ENCODE results near the gene PIGL. TPM values are rescaled to one million over a fixed set of nuclear protein-coding genes. Genes with fewer than 3 reads are reported as not detected.
"Not testable (repeated sequence)": the region's sequence is repeated elsewhere in the genome, so short reads cannot be mapped to it uniquely, and the experiment has no call there.

PIGL gene
- total RNA-seq, 1 donor from 2014 or later = 65.8 TPM

- Histone ChIP-seq H3K36me3 (no peaks in the 10 kb centered on the region), H3K27ac (no peak overlapping the region), H3K4me1 (peaks cover 50% of the 10 kb centered on the region), H3K4me3 (no peak overlapping the region), H3K27me3 (no peaks in the 10 kb centered on the region), H3K9me3 (no peaks in the 10 kb centered on the region)
- no peak for DNase-seq (ENCODE audit: extremely low spot score in 2 of 2)
- intact Hi-C loops (cut with DNase I) = no loop called here
- no peak for TF ChIP-seq CTCF (IDR thresholded peaks at IDR 0.05)
- no peak for TF ChIP-seq POLR2A (IDR thresholded peaks at IDR 0.05)
- no peak for TF ChIP-seq POLR2AphosphoS5 (IDR thresholded peaks at IDR 0.05; ENCODE audit: insufficient read depth in 1 of 2, low read depth in 1 of 2)
Observed at GRCh38 chr17:16199093-16199492, 17.9 kb upstream of the PIGL start.

GRCh38 chr17:16201693-16202131 lies 15.3 kb upstream of the PIGL start:
- H3K27me3 ChIP-seq; H3K36me3 ChIP-seq; H3K9me3 ChIP-seq; H3K27ac ChIP-seq; intact Hi-C loops (cut with DNase I); DNase-seq (ENCODE audit: extremely low spot score in 2 of 2); H3K4me3 ChIP-seq: not testable (repeated sequence)
- peaks cover 65% of the 10 kb centered on the region for H3K4me1 ChIP-seq

GRCh38 chr17:16202554-16203500 lies 14.2 kb upstream of the PIGL start:
- peaks cover 66% of the 10 kb centered on the region for H3K4me1 ChIP-seq
- H3K9me3 ChIP-seq; H3K27me3 ChIP-seq; H3K4me3 ChIP-seq; H3K27ac ChIP-seq; intact Hi-C loops (cut with DNase I); H3K36me3 ChIP-seq; DNase-seq (ENCODE audit: extremely low spot score in 2 of 2): not testable (repeated sequence)

DNA sequence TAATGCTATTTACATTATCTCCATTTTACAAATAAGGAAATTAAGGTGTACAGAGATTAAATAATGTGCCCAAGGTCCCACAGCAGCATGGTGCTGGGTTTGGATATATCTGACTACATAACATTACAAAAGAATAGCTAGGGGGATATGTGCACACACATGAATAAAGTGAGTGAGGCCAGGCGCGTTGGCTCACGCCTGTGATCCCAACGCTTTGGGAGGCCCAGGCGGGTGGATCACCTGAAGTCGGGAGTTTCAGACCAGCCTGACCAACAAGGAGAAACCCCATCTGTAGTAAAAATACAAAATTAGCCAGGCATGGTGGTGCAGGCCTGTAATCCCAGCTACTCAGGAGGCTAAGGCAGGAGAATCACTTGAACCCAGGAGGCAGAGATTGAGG lies 12.2 kb upstream of the PIGL start:
- peaks cover 56% of the 10 kb centered on the region for H3K4me1 ChIP-seq
- H3K36me3 ChIP-seq; H3K9me3 ChIP-seq; intact Hi-C loops (cut with DNase I); H3K27me3 ChIP-seq; DNase-seq (ENCODE audit: extremely low spot score in 2 of 2); H3K4me3 ChIP-seq; H3K27ac ChIP-seq: not testable (repeated sequence)

DNA sequence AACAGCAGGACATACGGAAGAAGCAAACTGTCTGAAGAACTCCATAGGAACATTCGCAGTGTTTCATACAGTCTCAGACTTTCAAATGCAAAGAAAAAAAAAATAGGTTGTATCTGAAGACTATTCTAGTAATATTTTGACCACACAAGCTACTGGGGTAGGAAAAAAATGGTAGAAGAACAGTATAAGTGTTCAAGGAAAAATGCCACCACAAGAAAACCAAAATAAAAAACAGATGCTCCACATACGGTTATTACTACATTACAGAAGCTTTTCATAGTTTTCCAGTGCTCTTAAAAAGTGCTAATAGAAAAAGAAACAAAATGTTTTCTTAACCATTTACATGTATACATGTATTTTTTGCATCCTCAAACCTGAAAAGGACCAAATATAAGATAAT lies 5.4 kb upstream of the PIGL start:
- Histone ChIP-seq H3K27me3 (no peaks in the 10 kb centered on the region), H3K36me3 (no peaks in the 10 kb centered on the region), H3K27ac (no peak overlapping the region), H3K4me3 (no peak overlapping the region), H3K4me1 (peaks cover 49% of the 10 kb centered on the region), H3K9me3 (no peaks in the 10 kb centered on the region)
- intact Hi-C loops (cut with DNase I) = no loop called here
- no peak for DNase-seq (ENCODE audit: extremely low spot score in 2 of 2)
- no peak for TF ChIP-seq POLR2AphosphoS5 (IDR thresholded peaks at IDR 0.05; ENCODE audit: insufficient read depth in 1 of 2, low read depth in 1 of 2)
- TF ChIP-seq POLR2A (IDR thresholded peaks at IDR 0.05) = no peak
- TF ChIP-seq CTCF (IDR thresholded peaks at IDR 0.05) = no peak

- no peak for DNase-seq (ENCODE audit: extremely low spot score in 2 of 2)
- no peak overlapping the region for H3K27ac ChIP-seq
- no peaks in the 10 kb centered on the region for H3K9me3 ChIP-seq
- no peak overlapping the region for H3K4me3 ChIP-seq
- no peak for TF ChIP-seq POLR2AphosphoS5 (IDR thresholded peaks at IDR 0.05; ENCODE audit: insufficient read depth in 1 of 2, low read depth in 1 of 2)
- TF ChIP-seq CTCF (IDR thresholded peaks at IDR 0.05) = no peak
- no peak for TF ChIP-seq POLR2A (IDR thresholded peaks at IDR 0.05)
- H3K36me3 ChIP-seq = no peaks in the 10 kb centered on the region
- H3K27me3 ChIP-seq = no peaks in the 10 kb centered on the region
- intact Hi-C loops (cut with DNase I) = no loop called here
- peaks cover 54% of the 10 kb centered on the region for H3K4me1 ChIP-seq
Observed at GRCh38 chr17:16212793-16213192, 4.2 kb upstream of the PIGL start.
